Prostate gland (tissue), 2 donors: ENCODE data around the gene RFX2.

Experiments used
- POLR2AphosphoS5 ChIP-seq: sonication (generic); formaldehyde crosslinking; IDR thresholded peaks from one replicate; pipeline ENCODE4 v1.6.1; 2017; ENCODE audit warnings: antibody characterized with exemption
- TF ChIP-seq, protein P1 (sequence below), 4 experiments: fragments of 200-600 bp in 2 of 4; fragments of 450-650 bp in 2 of 4; sonication (generic) in 2 of 4; IDR thresholded peaks; 1 replicate in 3 of 4; 2 replicates in 1 of 4; pipeline ENCODE4 v1.5.1; 2016 to 2019; ENCODE audit warnings: antibody characterized with exemption in 4 of 4, mild to moderate bottlenecking in 2 of 4, moderate library complexity in 2 of 4

DNA sequence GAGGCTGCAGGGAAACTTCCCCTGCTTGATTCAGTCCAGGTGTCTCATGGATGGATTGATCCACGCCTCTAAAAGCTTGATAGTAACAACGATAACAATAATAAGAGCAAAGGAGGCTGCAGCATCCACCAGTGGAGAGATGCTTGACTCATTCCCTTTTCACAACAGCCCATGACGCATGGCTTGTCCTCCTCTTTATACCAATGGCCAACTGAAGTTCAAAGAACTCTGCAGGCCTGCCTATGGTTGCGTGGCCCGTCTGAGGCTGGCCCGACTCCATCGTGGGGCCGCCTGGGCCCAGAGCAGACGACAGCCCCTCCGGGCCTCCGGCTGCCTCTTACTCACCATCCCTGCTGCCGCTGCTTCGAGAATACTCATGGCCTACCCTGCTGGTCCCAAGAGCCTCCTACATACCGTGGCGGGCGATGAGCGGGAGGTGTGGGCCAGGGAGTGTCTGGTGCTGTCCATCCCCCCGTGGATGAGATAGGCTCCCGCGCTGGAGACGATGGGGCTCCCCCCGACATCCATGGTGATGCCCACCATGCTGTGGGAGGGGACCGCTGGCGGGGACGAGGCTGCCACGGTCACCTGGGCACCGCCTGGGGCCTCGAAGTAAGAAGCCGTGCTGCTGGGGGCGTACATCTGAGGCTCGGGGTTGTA lies 70.6 kb downstream of the RFX2 start:
- TF ChIP-seq, protein P1, sequence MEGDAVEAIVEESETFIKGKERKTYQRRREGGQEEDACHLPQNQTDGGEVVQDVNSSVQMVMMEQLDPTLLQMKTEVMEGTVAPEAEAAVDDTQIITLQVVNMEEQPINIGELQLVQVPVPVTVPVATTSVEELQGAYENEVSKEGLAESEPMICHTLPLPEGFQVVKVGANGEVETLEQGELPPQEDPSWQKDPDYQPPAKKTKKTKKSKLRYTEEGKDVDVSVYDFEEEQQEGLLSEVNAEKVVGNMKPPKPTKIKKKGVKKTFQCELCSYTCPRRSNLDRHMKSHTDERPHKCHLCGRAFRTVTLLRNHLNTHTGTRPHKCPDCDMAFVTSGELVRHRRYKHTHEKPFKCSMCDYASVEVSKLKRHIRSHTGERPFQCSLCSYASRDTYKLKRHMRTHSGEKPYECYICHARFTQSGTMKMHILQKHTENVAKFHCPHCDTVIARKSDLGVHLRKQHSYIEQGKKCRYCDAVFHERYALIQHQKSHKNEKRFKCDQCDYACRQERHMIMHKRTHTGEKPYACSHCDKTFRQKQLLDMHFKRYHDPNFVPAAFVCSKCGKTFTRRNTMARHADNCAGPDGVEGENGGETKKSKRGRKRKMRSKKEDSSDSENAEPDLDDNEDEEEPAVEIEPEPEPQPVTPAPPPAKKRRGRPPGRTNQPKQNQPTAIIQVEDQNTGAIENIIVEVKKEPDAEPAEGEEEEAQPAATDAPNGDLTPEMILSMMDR (IDR thresholded peaks at IDR 0.05): no peak
- no peak for TF ChIP-seq POLR2AphosphoS5
